Measurements from ENCODE around the gene PACS2.

- TF ChIP-seq EP300 (IDR thresholded peaks at IDR 0.05) = no peak
- no peak for TF ChIP-seq POLR2AphosphoS5 (IDR thresholded peaks at IDR 0.05)
These were observed 130.3 kb downstream of the PACS2 start for GRCh38 chr14:105444859-105445258.
